NOMO-1 treated with DMSO at 0.1 percent for 48 hours (cell line): Measurements from ENCODE around the gene CHIC2.
"Not testable (repeated sequence)": the region's sequence is repeated elsewhere in the genome, so short reads cannot be mapped to it uniquely, and the experiment has no call there.

Source experiments
- DNase-seq: peaks from one replicate; lab custom pipeline; 2025; ENCODE audit not compliant: unreplicated experiment; lab: John Stamatoyannopoulos, UW

CHIC2 gene

DNA sequence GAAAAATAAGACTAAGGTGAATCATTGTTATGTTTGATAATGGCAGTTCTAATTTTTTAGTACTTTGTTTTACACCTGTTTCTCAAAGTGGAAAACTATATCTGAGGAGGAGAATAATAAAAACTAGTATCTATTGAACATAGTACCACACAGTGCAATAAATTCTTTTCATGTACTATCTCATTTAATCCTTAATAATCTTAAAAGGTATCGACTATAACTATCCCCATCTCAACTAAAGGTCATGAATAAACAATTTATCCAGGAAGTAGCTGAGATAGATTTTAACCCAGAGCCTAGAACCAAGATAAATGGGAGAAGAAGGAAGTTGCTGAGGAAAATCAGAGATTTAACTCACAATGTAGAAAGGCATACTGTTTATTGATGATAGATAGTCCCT lies 2.5 kb downstream of the CHIC2 start:
- DNase-seq, result no peak

GRCh38 chr4:54061067-54061466 lies 3.3 kb downstream of the CHIC2 start:
- no peak for DNase-seq

DNA sequence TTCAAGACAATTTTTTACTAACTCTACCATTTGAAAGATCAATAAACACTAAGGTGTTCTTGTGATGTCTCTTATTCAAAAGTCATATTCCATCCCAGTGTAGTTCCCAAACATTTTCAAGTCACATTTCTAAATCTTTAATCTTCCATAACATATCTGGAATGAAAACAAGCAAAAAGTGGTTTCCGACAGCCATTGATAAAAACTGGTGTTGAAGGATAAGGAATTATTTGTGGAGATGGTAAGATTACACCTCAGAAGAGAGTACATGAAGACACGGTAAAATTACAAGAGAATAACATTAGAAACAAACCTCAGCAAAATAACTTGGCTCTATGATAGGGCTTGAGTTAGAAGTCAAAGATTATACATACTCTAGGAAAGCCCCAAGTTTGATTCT lies 4.3 kb downstream of the CHIC2 start:
- no peak for DNase-seq

DNA sequence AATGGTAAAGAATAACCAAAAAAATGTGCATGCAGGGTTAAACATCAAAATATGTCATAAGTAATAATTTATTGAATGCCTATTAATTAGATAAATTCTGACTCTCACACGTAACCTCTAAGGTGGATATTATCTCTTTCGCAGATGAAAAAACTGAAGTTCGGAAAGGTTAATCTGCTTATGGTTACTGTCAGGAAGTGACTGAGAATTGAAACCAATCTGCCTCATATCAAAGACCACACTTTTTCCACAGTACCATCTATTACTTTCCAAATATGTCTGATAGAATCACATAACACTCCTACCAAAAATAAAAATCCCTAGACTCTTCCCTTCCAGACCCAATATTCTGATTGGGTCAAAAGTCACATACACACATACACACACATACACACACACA lies 6.2 kb downstream of the CHIC2 start:
- DNase-seq, result no peak

- no peak for DNase-seq
Observed at GRCh38 chr4:54056360-54056759, 8.0 kb downstream of the CHIC2 start.

DNA sequence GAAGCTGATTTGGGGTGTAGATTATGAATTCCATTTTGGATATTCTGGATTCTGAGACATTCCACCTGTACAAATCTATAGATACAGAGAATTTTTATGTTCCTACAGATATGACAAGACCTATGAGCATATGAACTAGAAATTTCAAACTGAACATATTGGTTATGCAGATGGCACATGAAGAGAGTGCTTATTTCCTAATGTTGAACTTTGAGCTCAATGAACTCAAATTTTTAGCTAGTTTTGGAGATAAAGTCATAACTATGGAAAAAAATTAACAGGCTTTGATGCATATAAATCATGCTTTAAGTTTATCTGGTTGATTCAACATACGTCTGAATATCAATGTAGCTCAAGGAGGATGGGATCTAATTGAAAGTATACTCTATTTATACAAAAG lies 8.9 kb downstream of the CHIC2 start:
- DNase-seq, result no peak

- DNase-seq, result no peak
Observed at GRCh38 chr4:54054501-54054900, 9.9 kb downstream of the CHIC2 start.

- not testable (repeated sequence) for DNase-seq
Observed at GRCh38 chr4:54053322-54053721, 11.1 kb downstream of the CHIC2 start.

GRCh38 chr4:54050214-54050904 lies 14.0 kb downstream of the CHIC2 start:
- DNase-seq, result no peak

DNA sequence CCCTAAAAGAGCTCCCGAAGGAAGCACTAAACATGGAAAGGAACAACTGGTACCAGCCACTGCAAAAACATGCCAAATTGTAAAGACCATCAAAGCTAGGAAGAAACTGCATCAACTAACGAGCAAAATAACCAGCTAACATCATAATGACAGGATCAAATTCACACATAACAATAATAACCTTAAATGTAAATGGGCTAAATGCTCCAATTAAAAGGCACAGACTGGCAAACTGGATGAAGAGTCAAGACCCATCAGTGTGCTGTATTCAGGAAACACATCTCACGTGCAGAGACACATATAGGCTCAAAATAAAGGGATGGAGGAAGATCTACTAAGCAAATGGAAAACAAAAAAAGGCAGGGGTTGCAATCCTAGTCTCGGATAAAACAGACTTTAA lies 20.8 kb downstream of the CHIC2 start:
- DNase-seq, result not testable (repeated sequence)

GRCh38 chr4:54041933-54042332 lies 22.5 kb downstream of the CHIC2 start:
- DNase-seq, result no peak

- DNase-seq, result no peak
Observed at GRCh38 chr4:54041100-54041499, 23.3 kb downstream of the CHIC2 start.

GRCh38 chr4:54038056-54038455 lies 26.3 kb downstream of the CHIC2 start:
- DNase-seq, result no peak

- DNase-seq, result no peak
Observed at GRCh38 chr4:54036184-54036583, 28.2 kb downstream of the CHIC2 start.

GRCh38 chr4:54032558-54033135 lies 31.8 kb downstream of the CHIC2 start:
- DNase-seq, result peak; percentile 87

GRCh38 chr4:54027311-54027710 lies 37.1 kb downstream of the CHIC2 start:
- no peak for DNase-seq

DNA sequence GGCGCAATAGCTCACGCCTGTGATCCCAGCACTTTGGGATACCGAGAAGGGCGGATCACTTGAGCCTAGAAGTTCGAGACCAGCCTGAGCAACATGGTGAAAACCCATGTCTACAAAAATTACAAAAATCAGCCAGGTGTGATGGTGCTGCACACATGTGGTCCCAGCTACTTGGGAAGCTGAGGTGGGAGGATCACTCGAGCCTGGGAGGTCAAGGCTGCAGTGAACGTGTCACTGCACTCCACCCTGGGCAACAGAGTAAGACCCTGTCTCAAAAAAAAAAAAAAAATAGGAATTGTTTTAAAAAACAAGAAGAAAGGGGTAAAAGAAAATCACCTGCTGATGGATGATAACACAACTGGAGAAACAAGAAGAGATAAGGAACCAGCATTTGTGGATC lies 38.8 kb downstream of the CHIC2 start:
- no peak for DNase-seq

DNA sequence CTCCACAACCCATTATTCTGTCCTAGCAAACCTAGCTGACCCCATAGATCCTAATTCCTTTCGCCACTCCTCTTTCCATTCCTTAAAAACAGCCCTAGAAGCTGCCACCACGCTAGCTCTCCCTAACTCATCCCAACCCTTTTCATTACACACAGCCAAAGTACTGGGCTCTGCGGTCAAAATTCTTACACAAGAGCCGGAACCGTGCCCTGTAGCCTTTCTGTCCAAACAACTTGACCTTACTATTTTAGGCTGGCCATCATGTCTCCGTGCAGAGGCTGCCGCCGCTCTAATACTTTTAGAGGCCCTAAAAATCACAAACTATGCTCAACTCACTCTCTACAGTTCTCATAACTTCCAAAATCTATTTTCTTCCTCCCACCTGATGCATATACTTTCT lies 41.4 kb downstream of the CHIC2 start:
- not testable (repeated sequence) for DNase-seq

DNA sequence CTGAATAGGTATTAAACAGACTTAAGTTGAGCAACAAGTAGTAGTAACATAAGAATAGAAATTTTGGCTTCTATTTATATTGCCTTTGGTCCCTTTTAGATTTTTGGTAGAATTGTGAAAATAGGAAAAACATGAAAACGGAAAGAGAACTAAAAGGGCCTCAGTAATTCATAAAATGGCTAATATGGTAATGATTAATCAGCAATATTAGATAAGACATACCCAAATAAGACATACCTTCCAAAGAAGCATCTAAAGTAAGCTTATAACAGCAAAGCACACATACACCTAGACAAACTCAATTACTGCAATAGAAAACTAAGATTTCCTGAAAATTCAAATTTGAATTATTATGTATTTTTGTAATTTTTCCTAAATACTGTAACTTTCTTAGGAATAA lies 46.4 kb downstream of the CHIC2 start:
- DNase-seq, result no peak

- DNase-seq, result no peak
Observed at GRCh38 chr4:54017308-54017707, 47.1 kb downstream of the CHIC2 start.

DNA sequence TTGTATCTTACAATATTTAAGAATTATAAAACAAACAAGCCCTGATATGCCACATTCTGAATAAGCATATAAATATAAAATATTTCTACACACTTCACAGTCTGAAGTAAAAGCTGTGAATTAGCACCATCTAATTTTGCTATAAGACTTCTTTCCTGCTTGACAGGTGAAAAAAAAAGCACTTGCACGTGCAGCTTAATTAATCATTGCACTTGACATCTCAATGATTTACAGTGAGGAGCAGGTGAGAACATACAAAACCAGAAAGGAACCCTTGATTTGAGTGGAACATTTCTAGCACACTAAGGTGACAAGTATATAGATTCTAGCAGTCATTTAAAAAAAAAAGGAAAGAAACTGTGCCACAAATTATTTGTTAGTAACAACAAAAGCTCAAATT lies 47.9 kb downstream of the CHIC2 start:
- no peak for DNase-seq

- no peak for DNase-seq
Observed at GRCh38 chr4:54015423-54016030, 48.9 kb downstream of the CHIC2 start.
